Glutamatergic neuron (in vitro differentiated cells): Measurements from ENCODE around the gene PROB1. TPM values are rescaled to one million over a fixed set of nuclear protein-coding genes. Genes with fewer than 3 reads are reported as not detected.
"Not testable (repeated sequence)": the region's sequence is repeated elsewhere in the genome, so short reads cannot be mapped to it uniquely, and the experiment has no call there.

Experiments
- DNase-seq: peaks from one replicate; pipeline ENCODE4 v3.0.0; 2022
- H3K27ac Mint-ChIP-seq: one replicate; pipeline ENCODE4 v1.8.0; 2020; ENCODE audit warnings: mild to moderate bottlenecking, mixed read lengths, inconsistent platforms; ENCODE audit not compliant: unreplicated experiment
- H3K27me3 Mint-ChIP-seq: one replicate; pipeline ENCODE4 v1.8.0; 2020; ENCODE audit warnings: mild to moderate bottlenecking, moderate library complexity, mixed read lengths, inconsistent platforms; ENCODE audit not compliant: unreplicated experiment
- H3K36me3 Mint-ChIP-seq: one replicate; pipeline ENCODE4 v1.8.0; 2020; ENCODE audit warnings: mild to moderate bottlenecking, mixed read lengths, inconsistent platforms; ENCODE audit not compliant: unreplicated experiment
- H3K4me1 Mint-ChIP-seq: one replicate; pipeline ENCODE4 v1.8.0; 2020; ENCODE audit warnings: mild to moderate bottlenecking, low read depth, mixed read lengths, inconsistent platforms; ENCODE audit not compliant: unreplicated experiment
- H3K4me3 Mint-ChIP-seq: one replicate; pipeline ENCODE4 v1.8.0; 2020; ENCODE audit warnings: mild to moderate bottlenecking, mixed read lengths, inconsistent platforms; ENCODE audit not compliant: unreplicated experiment
- H3K9me3 Mint-ChIP-seq: one replicate; pipeline ENCODE4 v1.8.0; 2020; ENCODE audit warnings: mild to moderate bottlenecking, moderate library complexity, mixed read lengths, inconsistent platforms; ENCODE audit not compliant: unreplicated experiment
- CTCF ChIP-seq: fragments of 200-600 bp; sonication (generic); IDR thresholded peaks from one replicate; pipeline ENCODE4 v1.5.0; 2021; ENCODE audit not compliant: partially characterized antibody, unreplicated experiment
- total RNA-seq: library from RNA; stranded (reverse); fragmentation: NEBNext Ultra II Directional; extraction: Animal tissue kit (Norgen Biotek cat#: 25700); gene quantifications from one replicate; pipeline ENCODE4 v1.2.1, GENCODE V29; 2021; ENCODE audit not compliant: unreplicated experiment

Gene PROB1
- total RNA-seq, 1 donor from 2014 or later = 1.3 TPM

GRCh38 chr5:139354186-139354585, 40.7 kb downstream of the PROB1 start:
- H3K9me3 Mint-ChIP-seq = no peaks in the 10 kb centered on the region
- no peak for DNase-seq
- no peak overlapping the region for H3K27ac Mint-ChIP-seq
- TF ChIP-seq CTCF = no peak
- H3K4me3 Mint-ChIP-seq = no peak overlapping the region
- peaks cover 8% of the 10 kb centered on the region for H3K4me1 Mint-ChIP-seq
- no peaks in the 10 kb centered on the region for H3K27me3 Mint-ChIP-seq
- H3K36me3 Mint-ChIP-seq = peaks cover 6% of the 10 kb centered on the region

- not testable (repeated sequence) for DNase-seq
These were observed 47.0 kb downstream of the PROB1 start for GRCh38 chr5:139347863-139348262.

DNA sequence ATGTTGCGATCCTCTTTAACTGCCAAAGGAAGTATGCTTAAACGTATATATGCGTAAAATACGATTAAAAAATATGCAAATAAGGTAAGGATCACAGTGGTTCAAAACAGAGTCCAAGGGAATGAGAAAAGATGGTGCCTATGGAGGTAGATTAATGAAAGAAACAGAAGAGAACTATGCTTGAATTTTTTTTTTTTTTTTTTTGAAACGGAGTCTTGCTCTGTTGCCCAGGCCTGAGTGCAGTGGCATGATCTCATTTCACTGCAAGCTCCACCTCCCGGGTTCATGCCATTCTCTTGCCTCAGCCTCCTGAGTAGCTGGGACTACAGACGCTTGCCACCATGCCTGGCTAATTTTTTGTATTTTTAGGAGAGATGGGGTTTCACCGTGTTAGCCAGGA, 49.5 kb downstream of the PROB1 start:
- DNase-seq, H3K27me3 Mint-ChIP-seq, H3K27ac Mint-ChIP-seq, H3K9me3 Mint-ChIP-seq, H3K36me3 Mint-ChIP-seq: not testable (repeated sequence)
- Mint-ChIP-seq H3K4me1 (peaks cover 21% of the 10 kb centered on the region), H3K4me3 (peak overlapping the region; percentile 21)

More at GRCh38 chr5:139347863-139348262, 47.0 kb downstream of the PROB1 start:
- not testable (repeated sequence) for H3K27me3 Mint-ChIP-seq, H3K4me3 Mint-ChIP-seq, H3K27ac Mint-ChIP-seq, H3K36me3 Mint-ChIP-seq, H3K9me3 Mint-ChIP-seq
- peaks cover 17% of the 10 kb centered on the region for H3K4me1 Mint-ChIP-seq

DNA sequence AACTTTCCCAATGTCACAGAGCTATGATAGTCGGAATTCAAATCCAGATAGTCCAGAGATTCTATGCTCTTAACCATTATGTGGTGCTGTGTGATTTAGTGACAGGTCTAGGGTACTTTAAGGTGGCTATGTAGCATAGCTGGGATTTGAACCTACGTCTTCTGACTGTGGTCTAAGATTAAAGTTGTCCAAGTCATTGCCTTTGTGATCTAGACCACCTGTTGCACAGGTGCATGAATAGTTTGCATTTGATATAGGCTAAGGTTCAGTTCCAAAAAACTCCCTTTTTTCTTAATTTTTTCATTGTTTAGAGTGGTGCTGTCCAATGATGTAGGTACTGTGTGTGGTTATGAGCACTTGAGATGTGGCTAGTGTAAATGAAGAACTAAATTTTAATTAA, 50.7 kb downstream of the PROB1 start:
- Mint-ChIP-seq H3K27ac (no peak overlapping the region), H3K27me3 (peaks cover 7% of the 10 kb centered on the region), H3K4me1 (peaks cover 21% of the 10 kb centered on the region), H3K36me3 (no peaks in the 10 kb centered on the region), H3K4me3 (peak overlapping the region; percentile 99), H3K9me3 (peaks cover 9% of the 10 kb centered on the region)
- no peak for TF ChIP-seq CTCF
- DNase-seq = no peak

GRCh38 chr5:139343476-139343875, 51.4 kb downstream of the PROB1 start:
- Mint-ChIP-seq H3K27ac (peak overlapping the region; percentile 17), H3K27me3 (peaks cover 7% of the 10 kb centered on the region), H3K4me1 (peaks cover 19% of the 10 kb centered on the region), H3K9me3 (peaks cover 9% of the 10 kb centered on the region), H3K4me3 (peak overlapping the region; percentile 99), H3K36me3 (no peaks in the 10 kb centered on the region)
- DNase-seq = no peak
- no peak for TF ChIP-seq CTCF

DNA sequence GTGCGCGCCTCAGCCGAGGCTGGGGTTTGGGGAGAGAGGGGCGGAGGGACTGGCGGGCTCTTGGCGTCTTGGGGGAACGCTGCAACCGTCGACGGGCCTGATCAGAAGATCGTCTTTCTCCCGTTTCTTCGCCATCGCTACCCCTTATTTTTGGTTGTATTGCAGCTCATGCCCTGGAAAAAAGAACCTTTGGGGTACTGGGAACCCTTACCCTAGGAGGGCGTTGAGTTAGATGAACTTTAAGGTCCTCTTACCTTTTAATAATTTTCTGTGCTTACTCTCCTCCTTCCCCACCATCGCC, 52.5 kb downstream of the PROB1 start:
- Mint-ChIP-seq H3K27me3 (peaks cover 7% of the 10 kb centered on the region), H3K4me1 (peaks cover 19% of the 10 kb centered on the region), H3K36me3 (no peaks in the 10 kb centered on the region), H3K9me3 (peaks cover 9% of the 10 kb centered on the region), H3K4me3 (peak overlapping the region; percentile 99), H3K27ac (peak overlapping the region; percentile 100)
- no peak for TF ChIP-seq CTCF
- no peak for DNase-seq
